K562 (cell line): ENCODE data around the gene HTR2C. TPM values are rescaled to one million over a fixed set of nuclear protein-coding genes. Genes with fewer than 3 reads are reported as not detected.
A peak's percentile ranks its signal among the peaks of the same experiment; 100 is the strongest.

Source experiments
- ATAC-seq: fragments of 200-7000 bp; cut with Tn5 transposase; 3 replicates; pipeline ENCODE4 v1.9.1; 2020; ENCODE audit warnings: moderate library complexity
- BruUV-seq: library from RNA; stranded (reverse); fragments of 400-500 nt; replicated peaks from 2 replicates; lab custom pipeline; 2021; lab: Mats Ljungman, UMichigan
- CTCF ChIA-PET: fragments of 300-600 bp; formaldehyde crosslinking; extraction: SDS; loops from one replicate; lab custom pipeline; 2021; ENCODE audit warnings: low intra/inter-chr PET ratio; lab: Yijun Ruan, JAX
- POLR2A ChIA-PET: fragments of 300-600, 350-650 bp; sonication (Branson Sonifier 250); formaldehyde crosslinking; extraction: SDS; loops from one replicate; lab custom pipeline; 2021; ENCODE audit warnings: antibody characterized with exemption, inconsistent platforms; lab: Yijun Ruan, JAX
- DNase-seq, 4 experiments: peaks; one replicate each; pipeline versions ENCODE4 v3.0.0 to v3.0.0-alpha.2; 2011 to 2018; ENCODE audit warnings: low spot score in 3 of 4, mixed read lengths in 3 of 4; ENCODE audit errors: extremely low read depth in 1 of 4
- FAIRE-seq: peaks from 2 replicates; lab custom pipeline; 2011; peaks lifted over from hg19 to GRCh38; lab: Jason Lieb, UNC
- H2AFZ ChIP-seq: 2 replicates; pipeline ENCODE4 v1.6.0; 2011; ENCODE audit warnings: low read depth, low read length, control low read depth, inconsistent platforms
- H3K27ac ChIP-seq: fragments of 200-600 bp; 3 replicates; pipeline ENCODE4 v1.8.0; 2011; ENCODE audit warnings: low read depth, mild to moderate bottlenecking, control low read depth, inconsistent platforms, low read length, moderate library complexity, mixed read lengths; ENCODE audit errors: extremely low read depth
- H3K27me3 ChIP-seq, 2 experiments: fragments of 300-600 bp in 1 of 2; 2 replicates in 1 of 2; 3 replicates in 1 of 2; pipeline versions ENCODE4 v1.6.0 to v1.8.0; 2011; ENCODE audit warnings: inconsistent platforms in 2 of 2, low read length in 2 of 2, mild to moderate bottlenecking in 1 of 2, mixed read lengths in 1 of 2, moderate library complexity in 1 of 2; ENCODE audit not compliant: control insufficient read depth in 2 of 2, insufficient read depth in 2 of 2
- H3K36me3 ChIP-seq: fragments of 300-600 bp; 3 replicates; pipeline ENCODE4 v1.8.0; 2011; ENCODE audit warnings: mild to moderate bottlenecking, low read length, inconsistent platforms; ENCODE audit not compliant: control insufficient read depth, insufficient read depth
- H3K4me1 ChIP-seq, 2 experiments: fragments of 200-600 bp in 1 of 2; replicated peaks in 1 of 2; 2 replicates in 1 of 2; 3 replicates in 1 of 2; pipeline versions ENCODE4 v1.5.1 to v1.8.0; 2011; ENCODE audit warnings: inconsistent platforms in 2 of 2, low read length in 2 of 2, mild to moderate bottlenecking in 1 of 2, mixed read lengths in 1 of 2, moderate library complexity in 1 of 2; ENCODE audit not compliant: control insufficient read depth in 2 of 2, insufficient read depth in 2 of 2
- H3K4me2 ChIP-seq: 2 replicates; pipeline ENCODE4 v1.6.1; 2011; ENCODE audit warnings: low read length, control low read depth, inconsistent platforms, mixed read lengths; ENCODE audit not compliant: insufficient read depth
- H3K4me3 ChIP-seq: fragments of 200-600 bp; sonication (generic), shearing (Covaris generic); 2 replicates; pipeline ENCODE4 v1.5.1; 2016; ENCODE audit warnings: control low read depth, inconsistent platforms
- H3K79me2 ChIP-seq: fragments of 200-600 bp; 3 replicates; pipeline ENCODE4 v1.8.0; 2011; ENCODE audit warnings: low read length, inconsistent platforms; ENCODE audit not compliant: control insufficient read depth, insufficient read depth
- H3K9ac ChIP-seq, 2 experiments: 2 replicates each; pipeline versions ENCODE4 v1.6.0 to v1.6.1; 2011; ENCODE audit warnings: low read depth in 2 of 2, low read length in 2 of 2, control low read depth in 1 of 2, inconsistent platforms in 1 of 2, mild to moderate bottlenecking in 1 of 2, mixed read lengths in 1 of 2; ENCODE audit not compliant: insufficient read depth in 1 of 2
- H3K9me1 ChIP-seq: one replicate; pipeline ENCODE4 v1.6.0; 2011; ENCODE audit warnings: inconsistent platforms, mild to moderate bottlenecking, low read length, moderate library complexity; ENCODE audit not compliant: control insufficient read depth, insufficient read depth
- H3K9me3 ChIP-seq: replicated peaks from 2 replicates; pipeline ENCODE4 v1.5.1; 2011; ENCODE audit warnings: low read depth, low read length, inconsistent platforms; ENCODE audit not compliant: control insufficient read depth, insufficient read depth
- H4K20me1 ChIP-seq: replicated peaks from 2 replicates; pipeline ENCODE4 v1.6.1; 2011; ENCODE audit warnings: low read length, inconsistent platforms, mixed read lengths; ENCODE audit not compliant: control insufficient read depth, insufficient read depth
- CHD2 ChIP-seq: IDR thresholded peaks from 2 replicates; pipeline ENCODE4 v1.6.1; 2011; ENCODE audit warnings: low read depth, low read length
- MEIS2 ChIP-seq: fragments of 450-650 bp; IDR thresholded peaks from 2 replicates; pipeline ENCODE4 v1.6.1; 2014; ENCODE audit warnings: mild to moderate bottlenecking; ENCODE audit not compliant: partially characterized antibody
- RAD21 ChIP-seq, 2 experiments: fragments of 250-450 bp in 1 of 2; fragments of 450-650 bp in 1 of 2; sonication (Bioruptor Pico) in 1 of 2; formaldehyde crosslinking in 1 of 2; IDR thresholded peaks in 1 of 2; conservative IDR thresholded peaks in 1 of 2; 2 replicates each; pipeline versions ENCODE4 v1.4.0 to v1.8.0; 2020 to 2022; ENCODE audit warnings: mild to moderate bottlenecking in 2 of 2, moderate library complexity in 1 of 2
- SMC3 ChIP-seq: conservative IDR thresholded peaks from 2 replicates; pipeline ENCODE4 v1.6.1; 2011; ENCODE audit warnings: low read depth, low read length, improper control_type of control experiment; ENCODE audit not compliant: insufficient read depth
- TAF15 ChIP-seq: fragments of 200-400 bp; formaldehyde crosslinking; IDR thresholded peaks from 2 replicates; pipeline ENCODE4 v1.6.1; 2017; ENCODE audit warnings: mild to moderate bottlenecking, low read depth, low read length, moderate library complexity
- TAL1 ChIP-seq: fragments of 450-650 bp; IDR thresholded peaks from 2 replicates; pipeline ENCODE4 v1.6.1; 2016; ENCODE audit warnings: mild to moderate bottlenecking
- ZBTB1 ChIP-seq: sonication (generic); formaldehyde crosslinking; IDR thresholded peaks from 2 replicates; pipeline ENCODE4 v1.8.1; 2023; ENCODE audit warnings: missing genetic modification reagents, low read depth, mild to moderate bottlenecking, borderline replicate concordance
- ZKSCAN3 ChIP-seq: fragments of 250-450 bp; sonication (Bioruptor Pico); IDR thresholded peaks from 2 replicates; pipeline ENCODE4 v1.4.0; 2020
- ZNF140 ChIP-seq: fragments of 250-450 bp; sonication (Bioruptor Pico); IDR thresholded peaks from 2 replicates; pipeline ENCODE4 v1.8.0; 2021; ENCODE audit warnings: moderate library complexity, mild to moderate bottlenecking, inconsistent platforms
- WGBS: fragments of 100-300 bp; shearing (Covaris generic); methylation state at CpG from one replicate; pipeline ENCODE4 v1.1.6; 2016; ENCODE audit warnings: low coverage, mixed read lengths; ENCODE audit not compliant: insufficient coverage; ENCODE audit errors: missing lambda C conversion rate; 5-methylcytosine and 5-hydroxymethylcytosine counted together
- in situ Hi-C: fragments of 300-500 bp; cut with MboI; formaldehyde crosslinking; loops from 4 replicates; pipeline ENCODE4 v1.15.0; 2018; ENCODE audit warnings: inconsistent platforms, mixed read lengths
- intact Hi-C: fragments of 100-400 bp; cut with micrococcal nuclease; formaldehyde crosslinking; loops from 2 replicates; pipeline ENCODE4 v1.14.2; 2022
- polyA plus RNA-seq, 8 experiments: library from polyadenylated mRNA; depleted of rRNA in 4 of 8; stranded (reverse) in 5 of 8; unstranded in 3 of 8; fragments of >200 nt; fragmentation: Nextera tagmentation in 2 of 8; fragmentation: Illumina TruSeq in 1 of 8; extraction: Ambion mirVana in 2 of 8; extraction: Trizol in 1 of 8; gene quantifications; 2 replicates each; pipeline versions ENCODE4 v1.2.1 to v1.2.3, GENCODE V29; 2011 to 2014; ENCODE audit warnings: inconsistent platforms in 1 of 8, missing spikeins in 1 of 8
- total RNA-seq, 7 experiments: library from RNA; depleted of rRNA in 6 of 7; stranded (reverse); fragments of >200 nt in 6 of 7; fragmentation: Illumina TruSeq in 2 of 7; extraction: Trizol in 2 of 7; gene quantifications; 2 replicates each; pipeline versions ENCODE4 v1.2.1 to v1.2.3, GENCODE V29; 2011 to 2021; ENCODE audit warnings: low replicate concordance in 1 of 7
- TF ChIP-seq, protein P1 (sequence below), 3 experiments: IDR thresholded peaks in 2 of 3; conservative IDR thresholded peaks in 1 of 3; 2 replicates each; pipeline ENCODE4 v1.5.1; 2011 to 2012; ENCODE audit warnings: low read length in 3 of 3, mild to moderate bottlenecking in 3 of 3, control low read depth in 2 of 3, improper control_type of control experiment in 1 of 3, inconsistent platforms in 1 of 3, low read depth in 1 of 3, mixed read lengths in 1 of 3, moderate library complexity in 1 of 3; ENCODE audit not compliant: insufficient read depth in 2 of 3
- TF ChIP-seq, protein P2 (sequence below): fragments of 250-450 bp; sonication (Bioruptor Pico); IDR thresholded peaks from 2 replicates; pipeline ENCODE4 v1.4.0; 2020; ENCODE audit warnings: mild to moderate bottlenecking
- TF ChIP-seq, protein P3 (sequence below): IDR thresholded peaks from 2 replicates; pipeline ENCODE4 v1.6.1; 2012; ENCODE audit warnings: low read depth, low read length, improper control_type of control experiment, borderline replicate concordance
- TF ChIP-seq, protein P4 (sequence below): sonication (generic); formaldehyde crosslinking; IDR thresholded peaks from 2 replicates; pipeline ENCODE4 v1.9.0; 2022; ENCODE audit warnings: mild to moderate bottlenecking, missing genetic modification reagents
- TF ChIP-seq, protein P5 (sequence below): fragments of 450-650 bp; formaldehyde crosslinking; IDR thresholded peaks from 2 replicates; pipeline ENCODE4 v1.4.0; 2022; ENCODE audit warnings: missing genetic modification characterization

The HTR2C gene
- total and polyA plus RNA-seq, 9 of the 15 experiments (the other 6 are each of a cell fraction or from before 2014, with no cell fraction given) = 0.04 to 0.22 (median 0.10) TPM

DNA sequence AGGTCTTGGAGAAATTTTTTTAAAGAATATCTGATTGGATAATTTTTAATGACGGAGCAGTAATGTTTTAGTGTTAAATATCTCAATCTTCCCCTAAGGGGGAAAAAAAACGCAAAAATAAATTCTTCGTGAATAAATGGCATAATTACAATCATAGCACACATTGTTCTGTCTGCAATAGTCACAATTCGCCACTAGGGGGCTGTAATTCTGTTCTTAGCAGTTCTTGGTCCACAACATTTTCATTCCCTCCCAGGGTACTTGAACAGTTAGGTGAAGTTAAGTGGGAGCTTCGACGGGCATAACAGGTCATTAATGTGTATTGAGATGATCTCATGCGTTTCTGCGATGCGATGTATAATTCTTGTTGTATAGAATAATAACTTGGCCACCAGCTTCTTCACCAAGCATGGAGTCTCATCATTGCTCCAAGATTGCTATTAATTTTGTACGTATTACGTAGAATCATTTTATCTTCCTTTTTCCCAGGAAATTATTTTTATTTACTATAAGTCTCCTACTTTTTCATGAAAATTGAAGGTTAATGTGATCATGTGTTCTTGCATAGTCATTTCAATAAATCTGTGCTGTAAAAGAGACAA lies 27.2 kb downstream of the HTR2C start:
- Histone ChIP-seq H3K4me1 (no peaks in the 10 kb centered on the region), H4K20me1 (no peaks in the 10 kb centered on the region), H3K79me2 (no peaks in the 10 kb centered on the region), H2AFZ (no peak overlapping the region), H3K36me3 (no peaks in the 10 kb centered on the region), H3K4me2 (no peak overlapping the region), H3K9me3 (no peaks in the 10 kb centered on the region), H3K27me3 (no peaks in the 10 kb centered on the region), H3K9me1 (no peaks in the 10 kb centered on the region), H3K27ac (no peak overlapping the region), H3K4me3 (no peak overlapping the region), H3K9ac (no peak overlapping the region)
- in situ Hi-C loops (no loop called here), intact Hi-C loops (no loop called here)
- FAIRE-seq = peak; percentile 86
- ChIA-PET CTCF (interaction anchor here (0.6 to 1.0 kb wide), 2 partner anchors 18 to 536 kb away, joined by 3 read pairs; no protein-coding TSS in a partner anchor), POLR2A (no interaction called here)
- BruUV-seq = no TSS peak
- WGBS = 17% methylated on average over 11 of the region's 11 CpGs
- DNase-seq = peak; percentile 32 to 53 (median 40)
- ATAC-seq = peak; percentile 76
- 0 out of 2 replicates have a peak, but pooled peaks have one; percentile 27 for TF ChIP-seq SMC3
- no peak for TF ChIP-seq ZNF140 (CRISPR knock-in tag)
- TF ChIP-seq, protein P1, sequence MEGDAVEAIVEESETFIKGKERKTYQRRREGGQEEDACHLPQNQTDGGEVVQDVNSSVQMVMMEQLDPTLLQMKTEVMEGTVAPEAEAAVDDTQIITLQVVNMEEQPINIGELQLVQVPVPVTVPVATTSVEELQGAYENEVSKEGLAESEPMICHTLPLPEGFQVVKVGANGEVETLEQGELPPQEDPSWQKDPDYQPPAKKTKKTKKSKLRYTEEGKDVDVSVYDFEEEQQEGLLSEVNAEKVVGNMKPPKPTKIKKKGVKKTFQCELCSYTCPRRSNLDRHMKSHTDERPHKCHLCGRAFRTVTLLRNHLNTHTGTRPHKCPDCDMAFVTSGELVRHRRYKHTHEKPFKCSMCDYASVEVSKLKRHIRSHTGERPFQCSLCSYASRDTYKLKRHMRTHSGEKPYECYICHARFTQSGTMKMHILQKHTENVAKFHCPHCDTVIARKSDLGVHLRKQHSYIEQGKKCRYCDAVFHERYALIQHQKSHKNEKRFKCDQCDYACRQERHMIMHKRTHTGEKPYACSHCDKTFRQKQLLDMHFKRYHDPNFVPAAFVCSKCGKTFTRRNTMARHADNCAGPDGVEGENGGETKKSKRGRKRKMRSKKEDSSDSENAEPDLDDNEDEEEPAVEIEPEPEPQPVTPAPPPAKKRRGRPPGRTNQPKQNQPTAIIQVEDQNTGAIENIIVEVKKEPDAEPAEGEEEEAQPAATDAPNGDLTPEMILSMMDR (IDR thresholded peaks at IDR 0.05 in 2 of 3, conservative IDR thresholded peaks at IDR 0.05 in 1 of 3; ENCODE audit: insufficient read depth in 2 of 3, low read depth in 1 of 3, low read length in 3 of 3) = peak; percentile 45 to 74 (median 73); a peak in 5 of 6 replicates
- TF ChIP-seq, protein P2, sequence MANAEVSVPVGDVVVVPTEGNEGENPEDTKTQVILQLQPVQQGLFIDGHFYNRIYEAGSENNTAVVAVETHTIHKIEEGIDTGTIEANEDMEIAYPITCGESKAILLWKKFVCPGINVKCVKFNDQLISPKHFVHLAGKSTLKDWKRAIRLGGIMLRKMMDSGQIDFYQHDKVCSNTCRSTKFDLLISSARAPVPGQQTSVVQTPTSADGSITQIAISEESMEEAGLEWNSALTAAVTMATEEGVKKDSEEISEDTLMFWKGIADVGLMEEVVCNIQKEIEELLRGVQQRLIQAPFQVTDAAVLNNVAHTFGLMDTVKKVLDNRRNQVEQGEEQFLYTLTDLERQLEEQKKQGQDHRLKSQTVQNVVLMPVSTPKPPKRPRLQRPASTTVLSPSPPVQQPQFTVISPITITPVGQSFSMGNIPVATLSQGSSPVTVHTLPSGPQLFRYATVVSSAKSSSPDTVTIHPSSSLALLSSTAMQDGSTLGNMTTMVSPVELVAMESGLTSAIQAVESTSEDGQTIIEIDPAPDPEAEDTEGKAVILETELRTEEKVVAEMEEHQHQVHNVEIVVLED (CRISPR knock-in tag) = no peak
- TF ChIP-seq, protein P3, sequence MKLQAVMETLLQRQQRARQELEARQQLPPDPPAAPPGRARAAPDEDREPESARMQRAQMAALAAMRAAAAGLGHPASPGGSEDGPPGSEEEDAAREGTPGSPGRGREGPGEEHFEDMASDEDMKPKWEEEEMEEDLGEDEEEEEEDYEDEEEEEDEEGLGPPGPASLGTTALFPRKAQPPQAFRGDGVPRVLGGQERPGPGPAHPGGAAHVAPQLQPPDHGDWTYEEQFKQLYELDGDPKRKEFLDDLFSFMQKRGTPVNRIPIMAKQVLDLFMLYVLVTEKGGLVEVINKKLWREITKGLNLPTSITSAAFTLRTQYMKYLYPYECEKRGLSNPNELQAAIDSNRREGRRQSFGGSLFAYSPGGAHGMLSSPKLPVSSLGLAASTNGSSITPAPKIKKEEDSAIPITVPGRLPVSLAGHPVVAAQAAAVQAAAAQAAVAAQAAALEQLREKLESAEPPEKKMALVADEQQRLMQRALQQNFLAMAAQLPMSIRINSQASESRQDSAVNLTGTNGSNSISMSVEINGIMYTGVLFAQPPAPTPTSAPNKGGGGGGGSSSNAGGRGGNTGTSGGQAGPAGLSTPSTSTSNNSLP = 0 out of 2 replicates have a peak, but pooled peaks have one; percentile 51
- TF ChIP-seq, protein P4, sequence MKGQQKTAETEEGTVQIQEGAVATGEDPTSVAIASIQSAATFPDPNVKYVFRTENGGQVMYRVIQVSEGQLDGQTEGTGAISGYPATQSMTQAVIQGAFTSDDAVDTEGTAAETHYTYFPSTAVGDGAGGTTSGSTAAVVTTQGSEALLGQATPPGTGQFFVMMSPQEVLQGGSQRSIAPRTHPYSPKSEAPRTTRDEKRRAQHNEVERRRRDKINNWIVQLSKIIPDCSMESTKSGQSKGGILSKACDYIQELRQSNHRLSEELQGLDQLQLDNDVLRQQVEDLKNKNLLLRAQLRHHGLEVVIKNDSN = no peak
- no peak for TF ChIP-seq MEIS2
- TF ChIP-seq TAF15 = no peak
- TF ChIP-seq RAD21 (CRISPR knock-in tag; conservative IDR thresholded peaks at IDR 0.05 in 1 of 2, IDR thresholded peaks at IDR 0.05 in 1 of 2) = peak; percentile 13 to 47; a peak in 2 of 4 replicates
- no peak for TF ChIP-seq ZKSCAN3 (CRISPR knock-in tag)
- no peak for TF ChIP-seq CHD2
- TF ChIP-seq ZBTB1 (CRISPR knock-in tag) = no peak
- TF ChIP-seq, protein P5, sequence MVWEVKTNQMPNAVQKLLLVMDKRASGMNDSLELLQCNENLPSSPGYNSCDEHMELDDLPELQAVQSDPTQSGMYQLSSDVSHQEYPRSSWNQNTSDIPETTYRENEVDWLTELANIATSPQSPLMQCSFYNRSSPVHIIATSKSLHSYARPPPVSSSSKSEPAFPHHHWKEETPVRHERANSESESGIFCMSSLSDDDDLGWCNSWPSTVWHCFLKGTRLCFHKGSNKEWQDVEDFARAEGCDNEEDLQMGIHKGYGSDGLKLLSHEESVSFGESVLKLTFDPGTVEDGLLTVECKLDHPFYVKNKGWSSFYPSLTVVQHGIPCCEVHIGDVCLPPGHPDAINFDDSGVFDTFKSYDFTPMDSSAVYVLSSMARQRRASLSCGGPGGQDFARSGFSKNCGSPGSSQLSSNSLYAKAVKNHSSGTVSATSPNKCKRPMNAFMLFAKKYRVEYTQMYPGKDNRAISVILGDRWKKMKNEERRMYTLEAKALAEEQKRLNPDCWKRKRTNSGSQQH = no peak
- no peak for TF ChIP-seq TAL1
